HCT116 (cell line): ENCODE results near the gene RBM33. TPM values are rescaled to one million over a fixed set of nuclear protein-coding genes. Genes with fewer than 3 reads are reported as not detected.

Experiments
- ATAC-seq: fragments of 200-7000 bp; cut with Tn5 transposase; 2 replicates; pipeline ENCODE4 v1.9.1; 2020; ENCODE audit warnings: mild to moderate bottlenecking, moderate library complexity
- BruUV-seq: library from RNA; stranded (reverse); fragments of 400-500 nt; replicated peaks from 2 replicates; lab custom pipeline; 2021; lab: Mats Ljungman, UMichigan
- CTCF ChIA-PET: fragments of 300-600 bp; sonication (Branson Sonifier 250); formaldehyde crosslinking; loops from one replicate; lab custom pipeline; 2021; ENCODE audit warnings: antibody characterized with exemption; lab: Charles Lee
- POLR2A ChIA-PET: fragments of 300-600, 350-600 bp; sonication (Branson Sonifier 250); formaldehyde crosslinking; loops from one replicate; lab custom pipeline; 2021; ENCODE audit warnings: antibody characterized with exemption; lab: Charles Lee
- RAD21 ChIA-PET, 2 experiments: fragments of 300-600 bp; sonication (Branson Sonifier 250); formaldehyde crosslinking; loops; one replicate each; lab custom pipeline; 2023; ENCODE audit warnings: low total read pairs in 2 of 2; ENCODE audit not compliant: uncharacterized antibody in 2 of 2, unreplicated experiment in 2 of 2, low non-redundant PET in 1 of 2; lab: Charles Lee
- DNase-seq: peaks from one replicate; pipeline ENCODE4 v3.0.0-alpha.2; 2010; ENCODE audit warnings: low read depth, low spot score
- H2AFZ ChIP-seq: fragments of 200-600 bp; shearing (Covaris generic), sonication (generic); 2 replicates; pipeline ENCODE4 v1.6.1; 2017; ENCODE audit warnings: low read depth, mixed run types, mixed read lengths, antibody characterized with exemption, low read length; ENCODE audit not compliant: poor library complexity, severe bottlenecking
- H3K27ac ChIP-seq: 2 replicates; pipeline ENCODE4 v1.5.1; 2012; ENCODE audit warnings: low read depth, low read length
- H3K27me3 ChIP-seq: fragments of 200-600 bp; sonication (generic); 2 replicates; pipeline ENCODE4 v1.6.1; 2016; ENCODE audit warnings: mixed run types, low read length, mixed read lengths; ENCODE audit not compliant: insufficient read depth
- H3K36me3 ChIP-seq, 2 experiments: fragments of 200-500 bp in 1 of 2; fragments of 200-600 bp in 1 of 2; sonication (Bioruptor generic) in 1 of 2; sonication (generic) in 1 of 2; 2 replicates each; pipeline versions ENCODE4 v1.5.1 to v1.6.1; 2014 to 2016; ENCODE audit warnings: low read length in 2 of 2, inconsistent platforms in 1 of 2, mixed read lengths in 1 of 2, mixed run types in 1 of 2; ENCODE audit not compliant: insufficient read depth in 2 of 2, control insufficient read depth in 1 of 2
- H3K4me1 ChIP-seq, 2 experiments: fragments of 200-600 bp in 1 of 2; sonication (generic) in 1 of 2; 2 replicates each; pipeline versions ENCODE4 v1.5.1 to v1.6.1; 2012 to 2017; ENCODE audit warnings: low read length in 2 of 2, inconsistent platforms in 1 of 2, mild to moderate bottlenecking in 1 of 2, mixed read lengths in 1 of 2, mixed run types in 1 of 2, moderate library complexity in 1 of 2; ENCODE audit not compliant: insufficient read depth in 2 of 2, control insufficient read depth in 1 of 2
- H3K4me2 ChIP-seq: fragments of 200-600 bp; sonication (generic); 2 replicates; pipeline ENCODE4 v1.6.1; 2017; ENCODE audit warnings: mixed run types, low read length, mixed read lengths
- H3K4me3 ChIP-seq, 2 experiments: fragments of 200-600 bp in 1 of 2; sonication (generic) in 1 of 2; replicated peaks in 1 of 2; 2 replicates each; pipeline ENCODE4 v1.5.1; 2011 to 2016; ENCODE audit warnings: low read length in 2 of 2, control low read depth in 1 of 2, low read depth in 1 of 2, mild to moderate bottlenecking in 1 of 2, mixed read lengths in 1 of 2, mixed run types in 1 of 2
- H3K79me2 ChIP-seq: fragments of 200-600 bp; sonication (generic); 2 replicates; pipeline ENCODE4 v1.6.1; 2017; ENCODE audit warnings: mild to moderate bottlenecking, mixed run types, low read length, moderate library complexity, mixed read lengths; ENCODE audit not compliant: insufficient read depth
- H3K9ac ChIP-seq: fragments of 200-600 bp; sonication (generic); 2 replicates; pipeline ENCODE4 v1.6.1; 2016; ENCODE audit warnings: low read length, mixed read lengths
- H3K9me2 ChIP-seq: fragments of 200-600 bp; sonication (generic), shearing (Covaris generic); 2 replicates; pipeline ENCODE4 v1.6.1; 2017; ENCODE audit warnings: mixed run types, mild to moderate bottlenecking, moderate library complexity; ENCODE audit not compliant: insufficient read depth
- H3K9me3 ChIP-seq, 2 experiments: fragments of 200-500 bp in 1 of 2; fragments of 200-600 bp in 1 of 2; sonication (Bioruptor generic) in 1 of 2; sonication (generic) in 1 of 2; 2 replicates each; pipeline ENCODE4 v1.6.1; 2014 to 2017; ENCODE audit warnings: low read length in 2 of 2, mixed read lengths in 2 of 2, inconsistent platforms in 1 of 2, low read depth in 1 of 2, mild to moderate bottlenecking in 1 of 2, mixed run types in 1 of 2, moderate library complexity in 1 of 2; ENCODE audit not compliant: control insufficient read depth in 1 of 2, insufficient read depth in 1 of 2
- H4K20me1 ChIP-seq: fragments of 200-600 bp; sonication (generic), shearing (Covaris generic); 2 replicates; pipeline ENCODE4 v1.6.1; 2017; ENCODE audit warnings: mixed run types, mild to moderate bottlenecking, moderate library complexity; ENCODE audit not compliant: insufficient read depth
- CEBPB ChIP-seq: IDR thresholded peaks from 2 replicates; pipeline ENCODE4 v1.6.1; 2012; ENCODE audit warnings: low read depth
- ELF1 ChIP-seq: IDR thresholded peaks from 2 replicates; pipeline ENCODE4 v1.6.1; 2012; ENCODE audit warnings: low read depth, borderline replicate concordance
- SP1 ChIP-seq: IDR thresholded peaks from 2 replicates; pipeline ENCODE4 v1.6.1; 2012; ENCODE audit warnings: low read depth
- YY1 ChIP-seq: IDR thresholded peaks from 2 replicates; pipeline ENCODE4 v1.6.1; 2011; ENCODE audit warnings: low read length, low read depth, moderate library complexity, mild to moderate bottlenecking; ENCODE audit not compliant: insufficient replicate concordance; ENCODE audit errors: extremely low read depth
- ZNF274 ChIP-seq: fragments of 200-500 bp; sonication (Bioruptor generic); IDR thresholded peaks from 2 replicates; pipeline ENCODE4 v1.6.1; 2014; ENCODE audit warnings: mild to moderate bottlenecking, low read depth, low read length, inconsistent platforms
- intact Hi-C: fragments of 100-400 bp; cut with micrococcal nuclease; formaldehyde crosslinking; loops from 2 replicates; pipeline ENCODE4 v1.10.0; 2022
- total RNA-seq: library from RNA; stranded (reverse); gene quantifications from one replicate; pipeline ENCODE4 v1.2.1, GENCODE V29; 2021; ENCODE audit not compliant: unreplicated experiment
- TF ChIP-seq, protein P1 (sequence below): IDR thresholded peaks from 2 replicates; pipeline ENCODE4 v1.6.1; 2012

RBM33 gene
- total RNA-seq, 1 experiment from 2014 or later, result 64.3 TPM

GRCh38 chr7:155693826-155694225, 49.4 kb downstream of the RBM33 start:
- CTCF ChIA-PET, result no interaction called here
- Histone ChIP-seq H3K4me2 (no peak overlapping the region), H3K36me3 (no peaks in the 10 kb centered on the region), H3K27me3 (no peaks in the 10 kb centered on the region), H4K20me1 (peaks cover 20% of the 10 kb centered on the region), H3K4me1 (no peaks in the 10 kb centered on the region), H3K9me2 (no peaks in the 10 kb centered on the region), H3K79me2 (peaks cover 76% of the 10 kb centered on the region), H3K9ac (no peak overlapping the region), H3K27ac (no peak overlapping the region), H3K9me3 (no peaks in the 10 kb centered on the region), H3K4me3 (no peak overlapping the region), H2AFZ (no peak overlapping the region)
- RAD21 ChIA-PET, result no interaction called here
- intact Hi-C loops, result no loop called here
- TF ChIP-seq YY1 (no peak), ZNF274 (no peak)
- no TSS peak for BruUV-seq
- DNase-seq, result no peak
- ATAC-seq, result no peak
- POLR2A ChIA-PET, result no interaction called here

DNA sequence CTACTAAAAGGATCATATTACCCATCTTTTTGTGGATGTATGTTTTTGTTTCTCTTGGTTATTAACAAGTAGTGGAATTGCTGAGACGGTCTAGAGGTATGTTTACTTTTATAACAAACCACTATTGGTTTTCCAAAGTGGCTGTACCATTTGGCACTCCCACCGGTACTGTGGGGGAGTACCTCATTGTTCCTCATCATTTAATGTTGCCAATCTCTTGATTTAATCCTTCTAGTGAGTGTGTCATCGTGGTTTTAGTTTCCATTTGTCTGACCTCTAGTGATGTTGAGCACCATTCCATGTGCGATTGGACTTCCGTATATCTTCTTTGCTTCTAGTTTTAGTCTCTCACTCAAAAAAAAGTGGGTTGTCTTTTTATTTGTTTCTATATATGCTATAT, 50.4 kb downstream of the RBM33 start:
- Histone ChIP-seq H3K4me1 (no peaks in the 10 kb centered on the region), H3K27ac (no peak overlapping the region), H3K27me3 (no peaks in the 10 kb centered on the region), H3K9ac (no peak overlapping the region), H3K9me2 (no peaks in the 10 kb centered on the region), H3K9me3 (no peaks in the 10 kb centered on the region), H2AFZ (no peak overlapping the region), H3K4me2 (no peak overlapping the region), H3K36me3 (no peaks in the 10 kb centered on the region), H3K4me3 (no peak overlapping the region), H3K79me2 (peaks cover 86% of the 10 kb centered on the region), H4K20me1 (peaks cover 22% of the 10 kb centered on the region)
- RAD21 ChIA-PET, result no interaction called here
- ATAC-seq (no peak), DNase-seq (no peak)
- BruUV-seq, result no TSS peak
- TF ChIP-seq CEBPB, result no peak
- no peak for TF ChIP-seq SP1
- TF ChIP-seq ELF1, result no peak
- TF ChIP-seq, protein P1, sequence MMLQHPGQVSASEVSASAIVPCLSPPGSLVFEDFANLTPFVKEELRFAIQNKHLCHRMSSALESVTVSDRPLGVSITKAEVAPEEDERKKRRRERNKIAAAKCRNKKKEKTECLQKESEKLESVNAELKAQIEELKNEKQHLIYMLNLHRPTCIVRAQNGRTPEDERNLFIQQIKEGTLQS, result no peak
- CTCF ChIA-PET, result no interaction called here
- intact Hi-C loops, result no loop called here
- POLR2A ChIA-PET, result no interaction called here
